ENCODE measurements around the gene CIDEA.
"Not testable (repeated sequence)": the region's sequence is repeated elsewhere in the genome, so short reads cannot be mapped to it uniquely, and the experiment has no call there.

Gene CIDEA

DNA sequence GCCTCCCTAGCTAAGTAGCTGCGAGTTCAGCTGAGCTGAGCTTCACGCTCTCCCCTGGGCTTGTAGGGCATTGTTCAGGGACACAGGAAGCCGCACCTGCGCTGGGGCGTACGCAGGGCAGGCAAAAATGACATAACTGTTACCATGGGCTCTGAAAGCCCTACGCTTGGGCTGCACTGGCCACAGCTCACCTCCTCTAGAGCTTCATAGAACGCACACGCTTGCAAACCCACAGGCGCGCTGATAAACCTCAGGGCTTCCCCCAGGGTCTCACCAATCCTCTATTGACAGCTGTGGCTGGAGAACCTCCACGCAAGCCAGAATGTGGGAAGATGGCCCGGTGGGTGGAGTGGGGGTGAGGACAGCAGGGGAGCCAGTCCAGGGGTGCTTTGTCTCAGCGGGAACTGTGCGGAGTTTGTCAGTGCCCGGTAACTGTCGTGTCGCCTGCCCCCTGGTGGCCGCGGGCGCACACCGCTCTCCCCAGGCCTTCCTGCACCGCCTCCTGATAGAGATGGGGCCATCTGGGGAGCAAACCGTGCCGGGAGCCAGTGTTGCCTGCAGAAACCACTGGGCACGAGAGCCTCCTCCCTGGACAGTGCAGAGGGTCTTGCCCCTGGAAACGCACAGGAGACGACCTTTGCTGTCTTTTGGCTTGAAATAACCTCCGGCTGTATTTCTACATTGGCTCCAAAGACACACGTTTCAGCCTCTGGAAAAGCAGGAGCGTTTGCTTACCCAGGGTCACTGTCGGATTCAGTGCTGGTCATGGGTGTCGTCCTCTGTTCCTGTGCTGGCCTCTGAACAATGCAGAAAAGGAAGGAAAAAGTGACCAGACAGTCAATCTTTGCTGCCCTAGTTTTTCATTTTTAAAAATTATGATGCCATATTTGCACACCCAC, 17.0 kb upstream of the CIDEA start:
- H3K27me3 ChIP-seq, result no peaks in the 10 kb centered on the region
- no peaks in the 10 kb centered on the region for H3K4me1 ChIP-seq (ENCODE audit: control insufficient read depth in 1 of 2, insufficient read depth in 1 of 2, low read depth in 1 of 2, low read length in 1 of 2)
- H3K36me3 ChIP-seq, result no peaks in the 10 kb centered on the region
- TF ChIP-seq, protein P1, sequence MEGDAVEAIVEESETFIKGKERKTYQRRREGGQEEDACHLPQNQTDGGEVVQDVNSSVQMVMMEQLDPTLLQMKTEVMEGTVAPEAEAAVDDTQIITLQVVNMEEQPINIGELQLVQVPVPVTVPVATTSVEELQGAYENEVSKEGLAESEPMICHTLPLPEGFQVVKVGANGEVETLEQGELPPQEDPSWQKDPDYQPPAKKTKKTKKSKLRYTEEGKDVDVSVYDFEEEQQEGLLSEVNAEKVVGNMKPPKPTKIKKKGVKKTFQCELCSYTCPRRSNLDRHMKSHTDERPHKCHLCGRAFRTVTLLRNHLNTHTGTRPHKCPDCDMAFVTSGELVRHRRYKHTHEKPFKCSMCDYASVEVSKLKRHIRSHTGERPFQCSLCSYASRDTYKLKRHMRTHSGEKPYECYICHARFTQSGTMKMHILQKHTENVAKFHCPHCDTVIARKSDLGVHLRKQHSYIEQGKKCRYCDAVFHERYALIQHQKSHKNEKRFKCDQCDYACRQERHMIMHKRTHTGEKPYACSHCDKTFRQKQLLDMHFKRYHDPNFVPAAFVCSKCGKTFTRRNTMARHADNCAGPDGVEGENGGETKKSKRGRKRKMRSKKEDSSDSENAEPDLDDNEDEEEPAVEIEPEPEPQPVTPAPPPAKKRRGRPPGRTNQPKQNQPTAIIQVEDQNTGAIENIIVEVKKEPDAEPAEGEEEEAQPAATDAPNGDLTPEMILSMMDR (IDR thresholded peaks at IDR 0.05), result peak; percentile 64
- no peaks in the 10 kb centered on the region for H3K9me3 ChIP-seq
- H3K27ac ChIP-seq, result no peak overlapping the region
- H3K4me3 ChIP-seq (ENCODE audit: low read depth in 1 of 2, low read length in 1 of 2), result no peak overlapping the region

GRCh38 chr18:12238826-12239225, 15.3 kb upstream of the CIDEA start:
- Histone ChIP-seq H3K4me3 (ENCODE audit: low read depth in 1 of 2, low read length in 1 of 2) (no peak overlapping the region), H3K36me3 (no peaks in the 10 kb centered on the region), H3K27ac (no peak overlapping the region), H3K27me3 (no peaks in the 10 kb centered on the region), H3K4me1 (ENCODE audit: control insufficient read depth in 1 of 2, insufficient read depth in 1 of 2, low read depth in 1 of 2, low read length in 1 of 2) (no peaks in the 10 kb centered on the region), H3K9me3 (no peaks in the 10 kb centered on the region)
- TF ChIP-seq, protein P1 (IDR thresholded peaks at IDR 0.05), result no peak

- Histone ChIP-seq H3K4me1 (ENCODE audit: control insufficient read depth in 1 of 2, insufficient read depth in 1 of 2, low read depth in 1 of 2, low read length in 1 of 2) (no peaks in the 10 kb centered on the region), H3K27ac (no peak overlapping the region), H3K9me3 (no peaks in the 10 kb centered on the region), H3K36me3 (no peaks in the 10 kb centered on the region), H3K27me3 (no peaks in the 10 kb centered on the region), H3K4me3 (ENCODE audit: low read depth in 1 of 2, low read length in 1 of 2) (no peak overlapping the region)
- TF ChIP-seq, protein P1 (IDR thresholded peaks at IDR 0.05), result no peak
These were observed 14.7 kb upstream of the CIDEA start for GRCh38 chr18:12239431-12239830.

DNA sequence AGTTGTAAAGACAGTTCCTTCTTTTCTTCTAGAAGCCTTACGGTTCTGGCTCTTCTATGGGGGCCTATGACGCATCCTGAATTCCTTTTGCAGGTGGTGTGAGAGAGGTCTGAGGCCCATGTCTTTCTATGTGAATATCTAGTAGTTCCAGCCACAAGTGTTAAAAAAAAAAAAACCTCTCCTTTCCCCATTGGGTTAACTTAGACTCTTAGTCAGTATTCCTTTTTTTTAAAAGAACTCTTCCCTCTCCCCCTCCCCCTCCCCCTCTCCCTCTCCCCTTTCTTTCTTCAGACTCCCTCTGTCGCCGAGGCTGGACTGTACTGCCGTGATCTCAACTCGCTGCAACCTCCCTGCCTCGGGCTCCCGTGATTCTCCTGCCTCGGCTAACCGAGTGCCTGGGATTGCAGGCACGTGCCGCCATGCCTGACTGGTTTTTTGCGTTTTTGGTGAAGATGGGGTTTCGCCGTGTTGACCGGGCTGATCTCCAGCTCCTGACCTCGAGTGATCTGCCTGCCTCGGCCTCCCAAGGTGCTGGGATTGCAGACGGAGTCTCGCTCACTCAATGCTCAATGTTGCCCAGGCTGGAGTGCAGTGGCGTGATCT, 11.4 kb upstream of the CIDEA start:
- H3K27me3 ChIP-seq, result peaks cover 24% of the 10 kb centered on the region
- H3K4me1 ChIP-seq (ENCODE audit: control insufficient read depth in 1 of 2, insufficient read depth in 1 of 2, low read depth in 1 of 2, low read length in 1 of 2), result no peaks in the 10 kb centered on the region
- H3K36me3 ChIP-seq, result no peaks in the 10 kb centered on the region
- no peak overlapping the region for H3K27ac ChIP-seq
- TF ChIP-seq, protein P1 (IDR thresholded peaks at IDR 0.05), result no peak
- H3K9me3 ChIP-seq, result no peaks in the 10 kb centered on the region
- H3K4me3 ChIP-seq (ENCODE audit: low read depth in 1 of 2, low read length in 1 of 2), result no peak overlapping the region

GRCh38 chr18:12243272-12243671, 10.9 kb upstream of the CIDEA start:
- not testable (repeated sequence) for H3K27ac ChIP-seq; H3K9me3 ChIP-seq; H3K4me3 ChIP-seq (ENCODE audit: low read depth in 1 of 2, low read length in 1 of 2); H3K36me3 ChIP-seq; H3K4me1 ChIP-seq (ENCODE audit: control insufficient read depth in 1 of 2, insufficient read depth in 1 of 2, low read depth in 1 of 2, low read length in 1 of 2)
- H3K27me3 ChIP-seq, result peaks cover 29% of the 10 kb centered on the region

- Histone ChIP-seq H3K9me3 (no peaks in the 10 kb centered on the region), H3K36me3 (no peaks in the 10 kb centered on the region), H3K27me3 (peaks cover 46% of the 10 kb centered on the region), H3K27ac (no peak overlapping the region), H3K4me3 (ENCODE audit: low read depth in 1 of 2, low read length in 1 of 2) (no peak overlapping the region), H3K4me1 (ENCODE audit: control insufficient read depth in 1 of 2, insufficient read depth in 1 of 2, low read depth in 1 of 2, low read length in 1 of 2) (no peaks in the 10 kb centered on the region)
- TF ChIP-seq, protein P1 (IDR thresholded peaks at IDR 0.05), result no peak
These were observed 8.4 kb upstream of the CIDEA start for GRCh38 chr18:12245793-12246135.

Data from neutrophil (primary cell).